RWPE1 (cell line): ENCODE data around the gene SPATC1L.

Source experiments
- CTCF ChIA-PET: fragments of 350-600 bp; sonication (Branson Sonifier 250); formaldehyde crosslinking; extraction: SDS; loops from one replicate; lab custom pipeline; 2021; lab: Yijun Ruan, JAX
- POLR2A ChIA-PET: fragments of 400-600 bp; formaldehyde crosslinking; extraction: SDS; loops from one replicate; lab custom pipeline; 2020; ENCODE audit warnings: antibody characterized with exemption; ENCODE audit not compliant: low non-redundant PET; lab: Yijun Ruan, JAX
- DNase-seq: peaks from one replicate; pipeline ENCODE4 v3.0.0; 2012; ENCODE audit warnings: low spot score
- H3K27ac ChIP-seq: fragments of 450-650 bp; 2 replicates; pipeline ENCODE4 v1.5.1; 2017
- CTCF ChIP-seq: fragments of 450-650 bp; conservative IDR thresholded peaks from 2 replicates; pipeline ENCODE4 v1.5.1; 2017; ENCODE audit warnings: low read depth, mild to moderate bottlenecking

Gene SPATC1L

GRCh38 chr21:46115441-46116188 is 68.6 kb downstream of the SPATC1L start:
- no peak for DNase-seq
- ChIA-PET POLR2A (no interaction called here), CTCF (interaction anchor here (0.9 kb wide), 1 partner anchor 28 kb away, joined by 4 read pairs; no protein-coding TSS in a partner anchor)
- TF ChIP-seq CTCF, result no peak
- H3K27ac ChIP-seq, result no peak overlapping the region

DNA sequence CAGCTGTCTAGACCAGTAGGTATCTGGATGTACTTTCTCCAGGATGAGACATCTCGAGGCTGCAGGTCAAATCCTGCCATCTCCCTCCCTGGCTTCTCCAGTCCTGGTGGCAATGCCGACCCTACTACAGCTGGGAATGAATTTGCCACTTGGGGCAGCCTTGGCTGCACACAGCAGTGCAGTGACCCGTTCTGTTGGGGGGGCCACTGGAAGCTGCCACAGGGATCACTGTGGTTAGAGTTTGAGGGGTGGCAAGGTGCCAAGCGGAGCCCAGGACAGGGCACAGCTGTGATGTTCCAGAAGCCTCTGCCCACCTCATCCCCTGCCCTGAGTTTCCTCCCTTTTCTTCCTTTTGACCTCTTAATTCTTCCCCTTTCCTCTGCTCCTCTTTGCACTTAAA is 69.3 kb downstream of the SPATC1L start:
- ChIA-PET POLR2A (no interaction called here), CTCF (interaction anchor here (0.7 to 0.9 kb wide), 2 partner anchors 29 to 57 kb away, joined by 4 read pairs; no protein-coding TSS in a partner anchor)
- H3K27ac ChIP-seq, result no peak overlapping the region
- TF ChIP-seq CTCF, result no peak
- DNase-seq, result no peak

- ChIA-PET CTCF (interaction anchor here (0.7 kb wide), 1 partner anchor 30 kb away, joined by 3 read pairs; no protein-coding TSS in a partner anchor), POLR2A (no interaction called here)
- H3K27ac ChIP-seq, result no peak overlapping the region
- TF ChIP-seq CTCF, result no peak
- no peak for DNase-seq
Measured at GRCh38 chr21:46113497-46114176, 70.6 kb downstream of the SPATC1L start.

GRCh38 chr21:46112725-46113215 is 71.5 kb downstream of the SPATC1L start:
- POLR2A ChIA-PET, result no interaction called here
- no peak for DNase-seq
- no peak for TF ChIP-seq CTCF
- CTCF ChIA-PET, result no interaction called here
- no peak overlapping the region for H3K27ac ChIP-seq

- CTCF ChIA-PET, result no interaction called here
- POLR2A ChIA-PET, result no interaction called here
- no peak for DNase-seq
- no peak overlapping the region for H3K27ac ChIP-seq
- TF ChIP-seq CTCF, result no peak
Measured at GRCh38 chr21:46111857-46112724, 72.2 kb downstream of the SPATC1L start.

GRCh38 chr21:46111193-46111571 is 73.1 kb downstream of the SPATC1L start:
- TF ChIP-seq CTCF, result no peak
- no peak for DNase-seq
- H3K27ac ChIP-seq, result no peak overlapping the region
- CTCF ChIA-PET, result no interaction called here
- POLR2A ChIA-PET, result no interaction called here
